Mesenchymal stem cell (in vitro differentiated cells and primary cell): ENCODE measurements around the gene RASGRP2.

Source experiments
- DNase-seq: peaks from one replicate; pipeline ENCODE4 v3.0.0-alpha.2; 2013
- H2AFZ ChIP-seq: one replicate; pipeline ENCODE4 v1.6.1; 2013; ENCODE audit warnings: low read depth, mild to moderate bottlenecking, control low read depth, inconsistent platforms, low read length, moderate library complexity
- H2AK5ac ChIP-seq: 2 replicates; pipeline ENCODE4 v1.6.1; 2013; ENCODE audit warnings: low read length, moderate library complexity, mild to moderate bottlenecking, inconsistent platforms; ENCODE audit not compliant: severe bottlenecking
- H2BK120ac ChIP-seq: one replicate; pipeline ENCODE4 v1.6.1; 2013; ENCODE audit warnings: low read depth, mild to moderate bottlenecking, inconsistent platforms, low read length, moderate library complexity
- H2BK12ac ChIP-seq, 2 experiments: one replicate each; pipeline ENCODE4 v1.6.1; 2013; ENCODE audit warnings: inconsistent platforms in 2 of 2, low read length in 2 of 2, mild to moderate bottlenecking in 2 of 2, moderate library complexity in 2 of 2, control low read depth in 1 of 2
- H2BK15ac ChIP-seq: one replicate; pipeline ENCODE4 v1.6.1; 2013; ENCODE audit warnings: mild to moderate bottlenecking, low read depth, inconsistent platforms; ENCODE audit not compliant: poor library complexity, severe bottlenecking
- H2BK5ac ChIP-seq: 2 replicates; pipeline ENCODE4 v1.6.1; 2013; ENCODE audit warnings: low read depth, mild to moderate bottlenecking, low read length, control low read depth, inconsistent platforms; ENCODE audit not compliant: poor library complexity, severe bottlenecking
- H3K14ac ChIP-seq, 2 experiments: one replicate each; pipeline ENCODE4 v1.6.1; 2013; ENCODE audit warnings: inconsistent platforms in 2 of 2, low read length in 2 of 2, control low read depth in 1 of 2, mild to moderate bottlenecking in 1 of 2, moderate library complexity in 1 of 2
- H3K18ac ChIP-seq, 2 experiments: one replicate each; pipeline ENCODE4 v1.6.1; 2013; ENCODE audit warnings: inconsistent platforms in 2 of 2, low read length in 2 of 2, control low read depth in 1 of 2, low read depth in 1 of 2, mild to moderate bottlenecking in 1 of 2
- H3K23ac ChIP-seq, 2 experiments: one replicate each; pipeline ENCODE4 v1.6.1; 2013; ENCODE audit warnings: inconsistent platforms in 2 of 2, low read length in 2 of 2, mild to moderate bottlenecking in 2 of 2, moderate library complexity in 2 of 2, control low read depth in 1 of 2
- H3K27ac ChIP-seq: 2 replicates; pipeline ENCODE4 v1.5.1; 2013; ENCODE audit warnings: mild to moderate bottlenecking, moderate library complexity, low read length, control low read depth, inconsistent platforms; ENCODE audit not compliant: poor library complexity, severe bottlenecking
- H3K27me3 ChIP-seq, 2 experiments: 2 replicates each; pipeline versions ENCODE4 v1.6.1 to v1.7.0; 2013; ENCODE audit warnings: low read length in 2 of 2, mild to moderate bottlenecking in 2 of 2, moderate library complexity in 2 of 2, control low read depth in 1 of 2, inconsistent platforms in 1 of 2; ENCODE audit not compliant: control insufficient read depth in 1 of 2, insufficient read depth in 1 of 2
- H3K36me3 ChIP-seq, 2 experiments: 2 replicates each; pipeline versions ENCODE4 v1.6.1 to v1.7.0; 2013; ENCODE audit warnings: low read length in 2 of 2, control low read depth in 1 of 2, inconsistent platforms in 1 of 2, low read depth in 1 of 2, mild to moderate bottlenecking in 1 of 2; ENCODE audit not compliant: insufficient read depth in 2 of 2, control insufficient read depth in 1 of 2
- H3K4ac ChIP-seq, 2 experiments: one replicate each; pipeline ENCODE4 v1.6.1; 2013; ENCODE audit warnings: inconsistent platforms in 2 of 2, low read length in 2 of 2, mild to moderate bottlenecking in 2 of 2, moderate library complexity in 2 of 2, control low read depth in 1 of 2, low read depth in 1 of 2
- H3K4me1 ChIP-seq: 2 replicates; pipeline ENCODE4 v1.6.1; 2013; ENCODE audit warnings: low read depth, low read length, control low read depth; ENCODE audit not compliant: control insufficient read depth, insufficient read depth
- H3K4me2 ChIP-seq: 2 replicates; pipeline ENCODE4 v1.6.1; 2013; ENCODE audit warnings: low read length, mild to moderate bottlenecking, inconsistent platforms; ENCODE audit not compliant: poor library complexity, severe bottlenecking
- H3K4me3 ChIP-seq, 2 experiments: 2 replicates each; pipeline versions ENCODE4 v1.5.1 to v1.7.0; 2013; ENCODE audit warnings: low read length in 2 of 2, mild to moderate bottlenecking in 2 of 2, control low read depth in 1 of 2, low read depth in 1 of 2; ENCODE audit not compliant: insufficient read depth in 1 of 2
- H3K79me1 ChIP-seq: replicated peaks from 2 replicates; pipeline ENCODE4 v1.6.1; 2013; ENCODE audit warnings: mild to moderate bottlenecking, control low read depth, low read length, inconsistent platforms; ENCODE audit not compliant: poor library complexity, severe bottlenecking
- H3K9ac ChIP-seq: 2 replicates; pipeline ENCODE4 v1.7.0; 2013; ENCODE audit warnings: mild to moderate bottlenecking, low read length, moderate library complexity
- H3K9me3 ChIP-seq: 2 replicates; pipeline ENCODE4 v1.7.0; 2013; ENCODE audit warnings: mild to moderate bottlenecking, low read length; ENCODE audit not compliant: control insufficient read depth
- H4K8ac ChIP-seq: one replicate; pipeline ENCODE4 v1.6.1; 2013; ENCODE audit warnings: inconsistent platforms, mild to moderate bottlenecking, low read length, moderate library complexity
- H4K91ac ChIP-seq: one replicate; pipeline ENCODE4 v1.6.1; 2013; ENCODE audit warnings: mild to moderate bottlenecking, low read length, inconsistent platforms
- WGBS: methylation state at CpG from one replicate; pipeline ENCODE4 v1.1.7; 2013; ENCODE audit warnings: mixed read lengths; 5-methylcytosine and 5-hydroxymethylcytosine counted together

RASGRP2 gene

GRCh38 chr11:64766881-64767280, 22.9 kb upstream of the RASGRP2 start:
- no peak overlapping the region for H2BK5ac ChIP-seq
- H2BK15ac ChIP-seq, result no peak overlapping the region
- no peak overlapping the region for H3K27ac ChIP-seq
- H3K27me3 ChIP-seq, result no peaks in the 10 kb centered on the region
- H3K79me1 ChIP-seq, result peaks cover 32% of the 10 kb centered on the region
- H4K8ac ChIP-seq, result no peak overlapping the region
- DNase-seq, result no peak
- H3K4ac ChIP-seq, result no peak overlapping the region
- peaks cover 29% of the 10 kb centered on the region for H3K4me1 ChIP-seq
- H4K91ac ChIP-seq, result no peak overlapping the region
- H3K9ac ChIP-seq, result no peak overlapping the region
- no peak overlapping the region for H2BK120ac ChIP-seq
- no peak overlapping the region for H2BK12ac ChIP-seq
- peaks cover 81 to 91% of the 10 kb centered on the region in 2 experiments for H3K36me3 ChIP-seq
- H3K23ac ChIP-seq, result no peak overlapping the region
- no peak overlapping the region for H3K4me2 ChIP-seq
- WGBS, result 96% methylated on average over 4 of the region's 11 CpGs
- H3K4me3 ChIP-seq, result no peak overlapping the region
- H2AFZ ChIP-seq, result no peak overlapping the region
- no peaks in the 10 kb centered on the region for H3K9me3 ChIP-seq
- no peak overlapping the region for H3K14ac ChIP-seq
- H3K18ac ChIP-seq, result no peak overlapping the region
- H2AK5ac ChIP-seq, result no peak overlapping the region

GRCh38 chr11:64765851-64766665, 22.1 kb upstream of the RASGRP2 start:
- no peak overlapping the region for H4K91ac ChIP-seq
- no peak overlapping the region for H4K8ac ChIP-seq
- no peak overlapping the region for H2AFZ ChIP-seq
- peaks cover 30% of the 10 kb centered on the region for H3K79me1 ChIP-seq
- 96% methylated on average over 35 of the region's 42 CpGs for WGBS
- H3K9ac ChIP-seq, result no peak overlapping the region
- no peaks in the 10 kb centered on the region for H3K9me3 ChIP-seq
- H3K36me3 ChIP-seq, result peaks cover 79 to 83% of the 10 kb centered on the region in 2 experiments
- no peak overlapping the region for H3K4me3 ChIP-seq
- no peak overlapping the region for H3K4ac ChIP-seq
- no peaks in the 10 kb centered on the region for H3K27me3 ChIP-seq
- H2BK120ac ChIP-seq, result no peak overlapping the region
- H3K27ac ChIP-seq, result no peak overlapping the region
- no peak for DNase-seq
- H2BK12ac ChIP-seq, result no peak overlapping the region
- peaks cover 32% of the 10 kb centered on the region for H3K4me1 ChIP-seq
- H2BK15ac ChIP-seq, result no peak overlapping the region
- no peak overlapping the region for H3K18ac ChIP-seq
- H3K4me2 ChIP-seq, result no peak overlapping the region
- no peak overlapping the region for H2AK5ac ChIP-seq
- H2BK5ac ChIP-seq, result no peak overlapping the region
- no peak overlapping the region for H3K23ac ChIP-seq
- H3K14ac ChIP-seq, result no peak overlapping the region

- no peak overlapping the region for H2BK5ac ChIP-seq
- DNase-seq, result no peak
- no peak overlapping the region for H3K4me2 ChIP-seq
- no peaks in the 10 kb centered on the region for H3K27me3 ChIP-seq
- no peak overlapping the region for H2BK15ac ChIP-seq
- H3K36me3 ChIP-seq, result peaks cover 76 to 81% of the 10 kb centered on the region in 2 experiments
- no peak overlapping the region for H3K4me3 ChIP-seq
- H4K91ac ChIP-seq, result no peak overlapping the region
- H2BK120ac ChIP-seq, result no peak overlapping the region
- H3K23ac ChIP-seq, result no peak overlapping the region
- H3K4me1 ChIP-seq, result peaks cover 37% of the 10 kb centered on the region
- no peak overlapping the region for H3K14ac ChIP-seq
- no peak overlapping the region for H2BK12ac ChIP-seq
- no peaks in the 10 kb centered on the region for H3K9me3 ChIP-seq
- WGBS, result 94% methylated on average over 24 of the region's 30 CpGs
- no peak overlapping the region for H2AFZ ChIP-seq
- H3K27ac ChIP-seq, result no peak overlapping the region
- H4K8ac ChIP-seq, result no peak overlapping the region
- H3K18ac ChIP-seq, result no peak overlapping the region
- peaks cover 27% of the 10 kb centered on the region for H3K79me1 ChIP-seq
- no peak overlapping the region for H3K9ac ChIP-seq
- H2AK5ac ChIP-seq, result no peak overlapping the region
- H3K4ac ChIP-seq, result no peak overlapping the region
Measured at GRCh38 chr11:64765291-64765850, 21.4 kb upstream of the RASGRP2 start.

- WGBS, result 91% methylated on average over 5 of the region's 8 CpGs
- no peak overlapping the region for H4K8ac ChIP-seq
Measured at GRCh38 chr11:64764753-64765152, 20.8 kb upstream of the RASGRP2 start.

More at GRCh38 chr11:64764753-64765152, 20.8 kb upstream of the RASGRP2 start:
- H3K9me3 ChIP-seq, result no peaks in the 10 kb centered on the region
- H3K4ac ChIP-seq, result no peak overlapping the region
- no peak overlapping the region for H2AFZ ChIP-seq
- no peak overlapping the region for H2BK120ac ChIP-seq
- no peak overlapping the region for H3K27ac ChIP-seq
- peaks cover 22% of the 10 kb centered on the region for H3K79me1 ChIP-seq
- H2BK15ac ChIP-seq, result no peak overlapping the region
- no peak overlapping the region for H4K91ac ChIP-seq
- H3K27me3 ChIP-seq, result no peaks in the 10 kb centered on the region
- H3K18ac ChIP-seq, result no peak overlapping the region
- no peak overlapping the region for H3K14ac ChIP-seq
- H3K4me3 ChIP-seq, result no peak overlapping the region
- H2AK5ac ChIP-seq, result no peak overlapping the region
- H3K23ac ChIP-seq, result no peak overlapping the region
- no peak overlapping the region for H2BK12ac ChIP-seq
- no peak overlapping the region for H3K4me2 ChIP-seq
- no peak overlapping the region for H3K9ac ChIP-seq
- no peak for DNase-seq
- peaks cover 70 to 80% of the 10 kb centered on the region in 2 experiments for H3K36me3 ChIP-seq
- peaks cover 43% of the 10 kb centered on the region for H3K4me1 ChIP-seq
- no peak overlapping the region for H2BK5ac ChIP-seq
